ENCODE measurements around the gene BRCA1. TPM values are rescaled to one million over a fixed set of nuclear protein-coding genes. Genes with fewer than 3 reads are reported as not detected.
A peak's percentile ranks its signal among the peaks of the same experiment; 100 is the strongest.

Gene BRCA1
- polyA plus RNA-seq, 1 donor from 2014 or later: 1.0 TPM

GRCh38 chr17:43025766-43026537 is 99.2 kb downstream of the BRCA1 start:
- peak overlapping the region; percentile 83 for H3K4me3 ChIP-seq (ENCODE audit: low read length)
- no peaks in the 10 kb centered on the region for H3F3A ChIP-seq (ENCODE audit: insufficient read depth, low read length, poor library complexity, severe bottlenecking)
- peak overlapping the region; percentile 86 for H3K27ac ChIP-seq (ENCODE audit: low read length)
- H3K9me2 ChIP-seq (ENCODE audit: insufficient read depth, low read length): no peaks in the 10 kb centered on the region
- H3K9me3 ChIP-seq (ENCODE audit: low read length): no peaks in the 10 kb centered on the region
- H4K20me1 ChIP-seq (ENCODE audit: insufficient read depth): no peaks in the 10 kb centered on the region
- H2AFZ ChIP-seq (ENCODE audit: low read depth, low read length): peak overlapping the region; percentile 90
- TF ChIP-seq EZH2 (IDR thresholded peaks at IDR 0.05; ENCODE audit: borderline replicate concordance, insufficient read depth, low read length, poor library complexity, severe bottlenecking) (no peak), SMC3 (conservative IDR thresholded peaks at IDR 0.05; ENCODE audit: poor library complexity) (no peak), RAD21 (conservative IDR thresholded peaks at IDR 0.05) (no peak), REST (IDR thresholded peaks at IDR 0.05; ENCODE audit: borderline replicate concordance) (no peak), POLR2AphosphoS5 (IDR thresholded peaks at IDR 0.05) (no peak), EP300 (conservative IDR thresholded peaks at IDR 0.05; ENCODE audit: poor library complexity, severe bottlenecking) (no peak), MXI1 (conservative IDR thresholded peaks at IDR 0.05; ENCODE audit: poor library complexity, severe bottlenecking) (no peak), CTCF (IDR thresholded peaks at IDR 0.05; ENCODE audit: poor library complexity, severe bottlenecking) (no peak), TAF1 (IDR thresholded peaks at IDR 0.05; ENCODE audit: low read depth) (no peak)
- no peaks in the 10 kb centered on the region for H3K27me3 ChIP-seq (ENCODE audit: insufficient read depth, low read depth, low read length)
- H3K9ac ChIP-seq (ENCODE audit: low read length): peak overlapping the region; percentile 92
- H3K79me2 ChIP-seq (replicated peaks; ENCODE audit: insufficient read depth, low read length): peaks cover 25% of the 10 kb centered on the region
- no peaks in the 10 kb centered on the region for H3K36me3 ChIP-seq (ENCODE audit: insufficient read depth, low read length)
- H3K4me2 ChIP-seq (ENCODE audit: low read length): peak overlapping the region; percentile 48

GRCh38 chr17:43025290-43025657 is 99.9 kb downstream of the BRCA1 start:
- peak overlapping the region; percentile 48 for H3K4me2 ChIP-seq (ENCODE audit: low read length)
- no peaks in the 10 kb centered on the region for H3K9me2 ChIP-seq (ENCODE audit: insufficient read depth, low read length)
- no peak for TF ChIP-seq TAF1 (IDR thresholded peaks at IDR 0.05; ENCODE audit: low read depth)
- no peak for TF ChIP-seq RAD21 (conservative IDR thresholded peaks at IDR 0.05)
- no peak for TF ChIP-seq MXI1 (conservative IDR thresholded peaks at IDR 0.05; ENCODE audit: poor library complexity, severe bottlenecking)
- TF ChIP-seq SMC3 (conservative IDR thresholded peaks at IDR 0.05; ENCODE audit: poor library complexity): no peak
- no peak for TF ChIP-seq REST (IDR thresholded peaks at IDR 0.05; ENCODE audit: borderline replicate concordance)
- TF ChIP-seq EZH2 (IDR thresholded peaks at IDR 0.05; ENCODE audit: borderline replicate concordance, insufficient read depth, low read length, poor library complexity, severe bottlenecking): no peak
- no peak for TF ChIP-seq EP300 (conservative IDR thresholded peaks at IDR 0.05; ENCODE audit: poor library complexity, severe bottlenecking)
- no peak for TF ChIP-seq CTCF (IDR thresholded peaks at IDR 0.05; ENCODE audit: poor library complexity, severe bottlenecking)
- TF ChIP-seq POLR2AphosphoS5 (IDR thresholded peaks at IDR 0.05): no peak
- peak overlapping the region; percentile 92 for H3K9ac ChIP-seq (ENCODE audit: low read length)
- no peaks in the 10 kb centered on the region for H3K9me3 ChIP-seq (ENCODE audit: low read length)
- H3K4me3 ChIP-seq (ENCODE audit: low read length): peak overlapping the region; percentile 83
- peak overlapping the region; percentile 90 for H2AFZ ChIP-seq (ENCODE audit: low read depth, low read length)
- no peaks in the 10 kb centered on the region for H3K36me3 ChIP-seq (ENCODE audit: insufficient read depth, low read length)
- H4K20me1 ChIP-seq (ENCODE audit: insufficient read depth): no peaks in the 10 kb centered on the region
- H3F3A ChIP-seq (ENCODE audit: insufficient read depth, low read length, poor library complexity, severe bottlenecking): no peaks in the 10 kb centered on the region
- H3K27ac ChIP-seq (ENCODE audit: low read length): peak overlapping the region; percentile 86
- no peaks in the 10 kb centered on the region for H3K27me3 ChIP-seq (ENCODE audit: insufficient read depth, low read depth, low read length)
- peaks cover 31% of the 10 kb centered on the region for H3K79me2 ChIP-seq (replicated peaks; ENCODE audit: insufficient read depth, low read length)

Data from neural cell (in vitro differentiated cells).